GM12872 (cell line): ENCODE data around the gene FREM2.

Experiments
- TF ChIP-seq, protein P1 (sequence below): IDR thresholded peaks from 3 replicates; pipeline ENCODE4 v1.5.1; 2011; ENCODE audit warnings: low read depth, mild to moderate bottlenecking, low read length, moderate library complexity; ENCODE audit not compliant: insufficient read depth

FREM2 gene

DNA sequence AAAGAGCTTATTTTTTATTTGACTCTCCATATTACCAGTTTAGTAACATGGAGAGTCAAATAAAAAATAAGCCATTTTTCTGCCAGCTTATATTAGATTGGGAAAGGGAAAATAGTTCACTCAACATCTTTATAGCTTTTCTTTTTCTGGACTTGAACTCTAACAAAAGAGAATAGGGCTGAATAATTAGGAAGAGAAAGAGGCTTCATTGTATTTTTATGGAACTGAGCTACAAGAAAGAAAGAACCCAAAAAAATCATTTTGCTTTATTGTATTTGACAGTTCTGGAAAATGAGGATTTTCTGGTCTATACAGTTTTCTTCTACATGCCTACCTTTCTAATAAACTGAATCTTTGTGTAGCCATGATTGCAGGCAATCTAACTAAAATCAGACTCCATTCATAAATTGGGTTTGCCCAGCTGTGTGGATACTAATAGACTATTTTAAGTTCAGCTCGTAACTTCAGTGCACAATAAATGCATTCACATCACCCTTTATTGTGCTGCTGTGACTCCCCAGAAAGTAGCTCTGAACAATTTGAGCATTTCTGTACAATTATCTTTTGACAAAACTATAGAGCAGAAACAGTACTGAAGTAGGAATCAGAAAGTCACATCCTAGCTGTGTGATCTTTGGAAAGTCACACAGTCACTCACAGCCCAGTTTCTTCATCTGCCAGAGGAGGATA lies 188.5 kb downstream of the FREM2 start:
- TF ChIP-seq, protein P1, sequence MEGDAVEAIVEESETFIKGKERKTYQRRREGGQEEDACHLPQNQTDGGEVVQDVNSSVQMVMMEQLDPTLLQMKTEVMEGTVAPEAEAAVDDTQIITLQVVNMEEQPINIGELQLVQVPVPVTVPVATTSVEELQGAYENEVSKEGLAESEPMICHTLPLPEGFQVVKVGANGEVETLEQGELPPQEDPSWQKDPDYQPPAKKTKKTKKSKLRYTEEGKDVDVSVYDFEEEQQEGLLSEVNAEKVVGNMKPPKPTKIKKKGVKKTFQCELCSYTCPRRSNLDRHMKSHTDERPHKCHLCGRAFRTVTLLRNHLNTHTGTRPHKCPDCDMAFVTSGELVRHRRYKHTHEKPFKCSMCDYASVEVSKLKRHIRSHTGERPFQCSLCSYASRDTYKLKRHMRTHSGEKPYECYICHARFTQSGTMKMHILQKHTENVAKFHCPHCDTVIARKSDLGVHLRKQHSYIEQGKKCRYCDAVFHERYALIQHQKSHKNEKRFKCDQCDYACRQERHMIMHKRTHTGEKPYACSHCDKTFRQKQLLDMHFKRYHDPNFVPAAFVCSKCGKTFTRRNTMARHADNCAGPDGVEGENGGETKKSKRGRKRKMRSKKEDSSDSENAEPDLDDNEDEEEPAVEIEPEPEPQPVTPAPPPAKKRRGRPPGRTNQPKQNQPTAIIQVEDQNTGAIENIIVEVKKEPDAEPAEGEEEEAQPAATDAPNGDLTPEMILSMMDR = no peak

DNA sequence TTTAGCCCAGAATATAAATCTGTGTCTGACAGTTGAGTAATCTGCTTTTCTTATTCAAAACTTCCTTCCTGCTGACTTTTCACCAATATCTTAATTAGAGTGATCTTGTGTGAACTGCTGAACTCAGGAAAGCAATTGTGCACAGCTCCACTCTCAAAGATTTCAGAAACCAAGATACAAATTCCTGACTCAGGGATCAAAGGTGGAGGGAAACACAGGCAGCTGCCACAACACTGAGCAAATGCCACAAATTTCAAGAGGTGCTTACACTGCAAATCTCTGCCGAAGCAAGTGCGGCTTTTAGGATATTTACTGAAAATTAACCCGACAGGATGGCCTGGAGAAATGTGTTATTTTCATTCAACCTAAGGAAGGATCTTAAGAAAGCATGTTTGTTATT lies 192.4 kb downstream of the FREM2 start:
- TF ChIP-seq, protein P1 = no peak

GRCh38 chr13:38879786-38880185 lies 192.9 kb downstream of the FREM2 start:
- TF ChIP-seq, protein P1 = no peak

DNA sequence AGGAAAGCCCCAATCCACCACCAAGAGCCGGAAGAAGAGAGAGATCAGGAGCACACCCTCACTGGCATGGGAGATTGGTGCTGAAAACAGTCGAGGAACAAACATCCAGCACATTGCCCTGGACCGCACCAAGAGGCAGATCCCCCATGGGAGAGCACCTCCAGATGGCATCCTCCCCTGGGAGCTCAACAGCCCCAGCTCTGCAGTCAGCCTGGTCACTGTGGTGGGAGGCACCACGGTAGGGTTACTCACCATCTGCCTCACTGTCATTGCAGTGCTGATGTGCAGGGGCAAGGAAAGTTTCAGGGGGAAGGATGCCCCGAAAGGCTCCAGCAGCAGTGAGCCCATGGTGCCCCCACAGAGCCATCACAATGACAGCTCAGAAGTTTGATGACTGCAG lies 193.5 kb downstream of the FREM2 start:
- TF ChIP-seq, protein P1 = no peak

DNA sequence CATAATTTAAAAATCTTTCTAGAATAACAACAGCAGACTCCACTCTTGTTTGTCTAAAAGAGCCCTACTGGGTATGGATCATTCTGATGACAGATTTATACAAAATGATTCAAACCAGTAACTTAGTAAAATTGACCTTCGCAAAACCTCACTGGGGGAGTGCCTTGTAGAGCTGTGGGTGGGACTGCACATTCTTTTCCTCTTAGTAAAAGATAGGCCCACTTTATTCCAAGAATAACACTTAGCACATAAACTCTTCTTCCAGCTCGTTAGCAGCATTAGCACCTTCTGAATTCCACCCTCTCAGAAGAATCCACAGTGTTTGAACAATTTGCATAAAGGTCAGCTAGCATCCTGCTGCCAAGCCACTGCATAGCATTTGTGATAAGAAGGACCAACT lies 196.9 kb downstream of the FREM2 start:
- TF ChIP-seq, protein P1 = no peak

DNA sequence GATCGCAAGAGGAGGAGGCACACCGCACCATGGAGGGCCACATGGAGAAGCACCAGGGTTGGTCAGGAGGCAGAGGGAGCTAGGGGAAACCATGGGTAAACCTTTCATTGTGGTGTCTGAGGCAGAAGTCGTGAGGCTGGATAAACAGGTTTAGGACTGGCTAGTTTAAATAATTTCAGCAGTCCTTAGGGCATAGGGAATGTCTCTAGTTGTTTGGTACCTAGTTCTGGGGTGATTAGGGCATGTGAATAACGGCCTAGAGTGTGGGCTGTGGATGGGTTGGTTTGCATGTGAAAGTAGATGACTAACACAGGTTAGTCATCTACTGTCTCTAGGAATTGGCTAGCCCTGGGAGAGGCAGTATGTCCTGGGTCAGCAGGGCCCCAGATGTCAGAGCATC lies 201.4 kb downstream of the FREM2 start:
- TF ChIP-seq, protein P1 = no peak

GRCh38 chr13:38895075-38895474 lies 208.2 kb downstream of the FREM2 start:
- TF ChIP-seq, protein P1 = no peak
